Natural killer cell (primary cell): ENCODE measurements around the gene LCNL1. TPM values are rescaled to one million over a fixed set of nuclear protein-coding genes. Genes with fewer than 3 reads are reported as not detected.

ENCODE experiments used
- ATAC-seq, 3 donors: fragments of 150-1000 bp in 2 of 3; fragments of 200-7000 bp in 1 of 3; cut with Tn5 transposase; 1 replicate in 1 of 3; 2 replicates in 2 of 3; pipeline ENCODE4 v1.10.0; 2021; ENCODE audit warnings: mild to moderate bottlenecking in 2 of 3, moderate library complexity in 2 of 3
- DNase-seq, 2 donors: peaks; one replicate each; pipeline versions ENCODE4 v3.0.0 to v3.0.0-alpha.2; 2013 to 2021; ENCODE audit warnings: mixed read lengths in 1 of 2
- H3K27ac ChIP-seq: one replicate; pipeline ENCODE4 v1.5.1; 2013; ENCODE audit warnings: mild to moderate bottlenecking, low read length
- H3K27me3 ChIP-seq: one replicate; pipeline ENCODE4 v1.6.1; 2013; ENCODE audit warnings: low read length; ENCODE audit not compliant: control insufficient read depth, insufficient read depth
- H3K36me3 ChIP-seq: one replicate; pipeline ENCODE4 v1.6.1; 2013; ENCODE audit warnings: low read length; ENCODE audit not compliant: control insufficient read depth, insufficient read depth
- H3K4me1 ChIP-seq: one replicate; pipeline ENCODE4 v1.6.1; 2013; ENCODE audit warnings: low read length; ENCODE audit not compliant: control insufficient read depth, insufficient read depth
- H3K4me3 ChIP-seq: one replicate; pipeline ENCODE4 v1.5.1; 2013; ENCODE audit warnings: low read length
- H3K9me3 ChIP-seq: one replicate; pipeline ENCODE4 v1.6.1; 2013; ENCODE audit warnings: low read length; ENCODE audit not compliant: control insufficient read depth, insufficient read depth
- H3K27ac Mint-ChIP-seq, 2 donors: one replicate each; pipeline ENCODE4 v1.8.0; 2022; ENCODE audit warnings: mild to moderate bottlenecking in 2 of 2, mixed read lengths in 2 of 2, moderate library complexity in 1 of 2
- H3K27me3 Mint-ChIP-seq, 2 donors: one replicate each; pipeline ENCODE4 v1.8.0; 2022; ENCODE audit warnings: low read depth in 2 of 2, mixed read lengths in 2 of 2
- H3K36me3 Mint-ChIP-seq: one replicate; pipeline ENCODE4 v1.8.0; 2022; ENCODE audit warnings: mixed read lengths
- H3K4me1 Mint-ChIP-seq, 2 donors: one replicate each; pipeline ENCODE4 v1.8.0; 2022; ENCODE audit warnings: mixed read lengths in 2 of 2
- H3K4me3 Mint-ChIP-seq: one replicate; pipeline ENCODE4 v1.8.0; 2022; ENCODE audit warnings: mild to moderate bottlenecking, moderate library complexity, mixed read lengths
- H3K9me3 Mint-ChIP-seq, 2 donors: one replicate each; pipeline ENCODE4 v1.8.0; 2022; ENCODE audit warnings: mixed read lengths in 2 of 2
- WGBS: methylation state at CpG from one replicate; pipeline ENCODE4 v1.1.7; 2013; ENCODE audit warnings: missing lambda C conversion rate; ENCODE audit not compliant: insufficient coverage; 5-methylcytosine and 5-hydroxymethylcytosine counted together
- intact Hi-C: fragments of 100-400 bp; cut with micrococcal nuclease; formaldehyde crosslinking; loops from one replicate; pipeline ENCODE4 v1.14.2; 2022
- total RNA-seq, 4 donors: library from RNA; stranded (reverse); fragments of 120-200 nt in 1 of 4; gene quantifications; one replicate each; pipeline versions ENCODE4 v1.2.3 to v1.2.4, GENCODE V29; 2013 to 2022
- TF ChIP-seq, protein P1 (sequence below): fragments of 200-600 bp; IDR thresholded peaks from one replicate; pipeline ENCODE4 v1.8.0; 2022; ENCODE audit warnings: antibody characterized with exemption

Gene LCNL1
- total RNA-seq, 3 donors from 2014 or later (not counting 1 experiment from before 2014, with no cell fraction given) = 4.9 to 8.4 (median 8.2) TPM

DNA sequence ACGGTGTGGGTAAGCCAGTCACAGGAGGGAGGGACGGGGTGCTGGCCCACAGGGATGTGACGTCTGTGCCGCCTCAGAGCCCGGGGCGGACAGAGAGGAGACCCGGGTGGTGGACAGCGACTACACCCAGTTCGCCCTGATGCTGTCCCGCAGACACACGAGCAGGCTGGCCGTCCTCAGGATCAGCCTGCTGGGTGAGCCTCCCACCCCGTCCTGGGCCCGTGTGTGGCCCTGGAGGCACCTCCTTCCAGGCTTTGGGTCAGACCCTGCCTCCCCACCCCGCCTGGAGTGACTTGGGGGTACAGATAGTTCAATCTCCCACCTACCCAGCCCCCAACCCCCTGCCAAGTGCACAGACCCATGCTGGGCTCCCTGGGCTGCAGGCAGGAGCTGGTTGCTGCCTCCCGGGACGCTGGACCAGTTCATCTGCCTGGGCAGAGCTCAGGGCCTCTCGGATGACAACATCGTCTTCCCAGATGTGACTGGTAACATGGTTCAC, 29.0 kb upstream of the LCNL1 start:
- Histone ChIP-seq H3K4me3 (no peak overlapping the region), H3K36me3 (no peaks in the 10 kb centered on the region), H3K9me3 (no peaks in the 10 kb centered on the region), H3K27me3 (no peaks in the 10 kb centered on the region), H3K27ac (no peak overlapping the region), H3K4me1 (peaks cover 42% of the 10 kb centered on the region)
- 88% methylated on average over 19 of the region's 19 CpGs for WGBS
- Mint-ChIP-seq H3K36me3 (no peaks in the 10 kb centered on the region), H3K4me3 (no peak overlapping the region), H3K9me3 (peaks cover 4 to 5% of the 10 kb centered on the region in 2 donors), H3K27ac (no peak overlapping the region), H3K27me3 (no peaks in the 10 kb centered on the region), H3K4me1 (peaks cover 4 to 45% of the 10 kb centered on the region in 2 donors)
- intact Hi-C loops = no loop called here
- no peak for DNase-seq
- TF ChIP-seq, protein P1, sequence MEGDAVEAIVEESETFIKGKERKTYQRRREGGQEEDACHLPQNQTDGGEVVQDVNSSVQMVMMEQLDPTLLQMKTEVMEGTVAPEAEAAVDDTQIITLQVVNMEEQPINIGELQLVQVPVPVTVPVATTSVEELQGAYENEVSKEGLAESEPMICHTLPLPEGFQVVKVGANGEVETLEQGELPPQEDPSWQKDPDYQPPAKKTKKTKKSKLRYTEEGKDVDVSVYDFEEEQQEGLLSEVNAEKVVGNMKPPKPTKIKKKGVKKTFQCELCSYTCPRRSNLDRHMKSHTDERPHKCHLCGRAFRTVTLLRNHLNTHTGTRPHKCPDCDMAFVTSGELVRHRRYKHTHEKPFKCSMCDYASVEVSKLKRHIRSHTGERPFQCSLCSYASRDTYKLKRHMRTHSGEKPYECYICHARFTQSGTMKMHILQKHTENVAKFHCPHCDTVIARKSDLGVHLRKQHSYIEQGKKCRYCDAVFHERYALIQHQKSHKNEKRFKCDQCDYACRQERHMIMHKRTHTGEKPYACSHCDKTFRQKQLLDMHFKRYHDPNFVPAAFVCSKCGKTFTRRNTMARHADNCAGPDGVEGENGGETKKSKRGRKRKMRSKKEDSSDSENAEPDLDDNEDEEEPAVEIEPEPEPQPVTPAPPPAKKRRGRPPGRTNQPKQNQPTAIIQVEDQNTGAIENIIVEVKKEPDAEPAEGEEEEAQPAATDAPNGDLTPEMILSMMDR = no peak
- no peak for ATAC-seq

DNA sequence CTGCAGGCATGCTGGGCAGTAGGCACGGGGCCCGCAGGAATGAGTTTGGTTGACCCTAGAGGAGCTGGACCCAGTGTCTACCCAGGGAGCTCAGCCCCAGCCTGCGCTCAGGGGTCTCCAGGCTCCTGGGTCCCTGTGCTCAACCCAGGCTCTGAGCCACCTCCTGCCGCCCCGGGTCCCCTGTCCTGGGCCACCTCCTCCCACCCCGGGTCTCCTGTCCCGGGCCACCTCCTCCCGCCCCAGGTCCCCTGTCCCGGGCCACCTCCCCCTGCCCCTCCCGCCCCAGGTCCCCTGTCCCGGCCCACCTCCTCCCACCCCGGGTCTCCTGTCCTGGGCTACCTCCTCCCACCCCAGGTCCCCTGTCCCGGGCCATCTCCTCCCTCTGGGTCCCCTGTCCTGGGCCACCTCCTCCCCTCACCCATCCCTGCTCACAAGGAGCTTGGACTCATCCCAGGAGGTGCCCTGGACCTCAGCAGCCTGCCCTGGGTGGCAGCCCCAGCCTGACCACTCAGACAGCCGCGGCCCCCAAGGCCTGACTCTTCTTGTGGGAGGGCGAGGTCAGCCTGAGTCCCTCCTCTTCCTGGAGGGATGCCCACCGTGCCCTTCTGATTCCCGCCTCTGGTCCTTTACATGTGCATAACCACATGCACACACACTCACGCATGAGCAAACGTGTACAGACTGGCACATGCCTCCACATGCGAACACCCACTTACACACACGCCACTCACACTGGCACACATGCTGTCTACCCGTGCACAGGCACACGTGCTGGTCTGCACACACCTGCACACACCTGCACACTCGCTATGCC, 28.3 kb upstream of the LCNL1 start:
- no peak overlapping the region for H3K4me3 Mint-ChIP-seq
- WGBS = 87% methylated on average over 24 of the region's 25 CpGs
- no peaks in the 10 kb centered on the region for H3K9me3 ChIP-seq
- H3K4me3 ChIP-seq = no peak overlapping the region
- peaks cover 42% of the 10 kb centered on the region for H3K4me1 ChIP-seq
- H3K36me3 Mint-ChIP-seq = no peaks in the 10 kb centered on the region
- no peaks in the 10 kb centered on the region for H3K27me3 ChIP-seq
- H3K27ac Mint-ChIP-seq = no peak overlapping the region
- ATAC-seq = no peak
- TF ChIP-seq, protein P1 = no peak
- DNase-seq = no peak
- H3K27me3 Mint-ChIP-seq = no peaks in the 10 kb centered on the region
- peaks cover 4 to 51% of the 10 kb centered on the region in 2 donors for H3K4me1 Mint-ChIP-seq
- peaks cover 4 to 5% of the 10 kb centered on the region in 2 donors for H3K9me3 Mint-ChIP-seq
- no peaks in the 10 kb centered on the region for H3K36me3 ChIP-seq
- no peak overlapping the region for H3K27ac ChIP-seq
- intact Hi-C loops = no loop called here

DNA sequence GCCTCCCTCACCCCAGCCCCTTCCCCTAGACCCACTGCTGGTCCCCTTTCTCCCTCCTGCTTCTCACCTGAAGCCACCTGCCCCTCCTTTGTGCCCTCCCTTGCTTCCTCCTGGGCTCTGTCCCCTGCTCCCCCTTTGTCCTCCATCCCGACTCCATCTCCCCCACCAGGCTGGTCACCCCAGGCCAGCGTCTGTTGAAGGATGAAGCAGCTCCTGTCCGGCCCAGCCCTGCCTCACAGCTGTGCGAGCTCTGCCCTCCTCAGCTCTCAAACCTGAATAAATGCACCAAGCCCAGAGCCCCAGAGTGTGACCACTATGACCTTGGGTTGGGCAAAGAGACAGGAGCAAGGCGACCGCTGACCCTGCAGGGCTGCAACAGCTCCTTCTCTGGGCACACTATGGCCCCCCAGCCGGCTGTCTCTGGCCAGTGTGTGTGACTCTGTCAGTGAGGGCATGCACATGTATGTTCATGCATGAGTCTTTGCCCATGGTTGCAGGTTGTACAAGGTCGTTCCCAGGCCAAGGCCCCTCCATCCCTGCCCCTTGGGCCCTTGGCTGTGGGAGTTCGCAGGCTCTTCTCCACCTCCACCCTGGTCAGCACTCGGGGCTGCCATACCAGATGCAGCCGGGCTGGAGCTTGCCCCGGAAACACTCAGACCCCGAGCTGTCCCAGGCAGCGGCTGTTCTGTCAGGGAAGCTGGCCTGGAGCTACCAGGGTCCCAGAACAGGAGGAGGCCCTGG, 27.4 kb upstream of the LCNL1 start:
- 87% methylated on average over 14 of the region's 14 CpGs for WGBS
- peaks cover 4 to 5% of the 10 kb centered on the region in 2 donors for H3K9me3 Mint-ChIP-seq
- H3K4me3 Mint-ChIP-seq = no peak overlapping the region
- Histone ChIP-seq H3K27me3 (no peaks in the 10 kb centered on the region), H3K4me1 (peaks cover 47% of the 10 kb centered on the region), H3K27ac (no peak overlapping the region), H3K36me3 (no peaks in the 10 kb centered on the region), H3K4me3 (no peak overlapping the region), H3K9me3 (no peaks in the 10 kb centered on the region)
- DNase-seq (no peak), ATAC-seq (no peak)
- no peak overlapping the region for H3K27ac Mint-ChIP-seq
- H3K4me1 Mint-ChIP-seq = peaks cover 4 to 54% of the 10 kb centered on the region in 2 donors
- TF ChIP-seq, protein P1 = no peak
- intact Hi-C loops = no loop called here
- no peaks in the 10 kb centered on the region for H3K27me3 Mint-ChIP-seq
- H3K36me3 Mint-ChIP-seq = no peaks in the 10 kb centered on the region
